Smooth muscle cell (in vitro differentiated cells): Measurements from ENCODE around the gene TNFSF15. TPM values are rescaled to one million over a fixed set of nuclear protein-coding genes. Genes with fewer than 3 reads are reported as not detected.

Experiments
- DNase-seq: peaks from one replicate; lab custom pipeline; 2025; ENCODE audit not compliant: unreplicated experiment; lab: John Stamatoyannopoulos, UW
- H2AFZ ChIP-seq: fragments of 200-600 bp; sonication (generic); 2 replicates; pipeline ENCODE4 v1.6.0; 2016; ENCODE audit warnings: antibody characterized with exemption, low read depth, mild to moderate bottlenecking
- H3F3A ChIP-seq: fragments of 200-600 bp; sonication (generic); 2 replicates; pipeline ENCODE4 v1.6.0; 2017; ENCODE audit warnings: antibody characterized with exemption, low read depth
- H3K27ac ChIP-seq: fragments of 200-600 bp; sonication (generic); 2 replicates; pipeline ENCODE4 v1.5.1; 2016; ENCODE audit warnings: low read depth, mild to moderate bottlenecking
- H3K27me3 ChIP-seq: fragments of 200-600 bp; sonication (generic); 2 replicates; pipeline ENCODE4 v1.6.1; 2016; ENCODE audit warnings: low read depth, mild to moderate bottlenecking
- H3K36me3 ChIP-seq: fragments of 200-600 bp; sonication (generic); 2 replicates; pipeline ENCODE4 v1.5.1; 2016; ENCODE audit warnings: low read depth
- H3K4me1 ChIP-seq: fragments of 200-600 bp; sonication (generic); 2 replicates; pipeline ENCODE4 v1.5.1; 2016; ENCODE audit warnings: low read depth
- H3K4me2 ChIP-seq: fragments of 200-600 bp; sonication (generic); 2 replicates; pipeline ENCODE4 v1.6.0; 2016; ENCODE audit warnings: mild to moderate bottlenecking
- H3K4me3 ChIP-seq: fragments of 200-600 bp; sonication (generic); 2 replicates; pipeline ENCODE4 v1.5.1; 2016; ENCODE audit warnings: mild to moderate bottlenecking
- H3K79me2 ChIP-seq: fragments of 200-600 bp; sonication (generic); 2 replicates; pipeline ENCODE4 v1.6.0; 2016; ENCODE audit warnings: low read depth, mild to moderate bottlenecking
- H3K9ac ChIP-seq: fragments of 200-600 bp; sonication (generic); 2 replicates; pipeline ENCODE4 v1.6.0; 2016; ENCODE audit warnings: low read depth
- H3K9me3 ChIP-seq: fragments of 200-600 bp; sonication (generic); replicated peaks from 2 replicates; pipeline ENCODE4 v1.5.1; 2016; ENCODE audit warnings: low read depth
- H4K20me1 ChIP-seq: fragments of 200-600 bp; sonication (generic); 2 replicates; pipeline ENCODE4 v1.6.0; 2016; ENCODE audit warnings: low read depth
- CTCF ChIP-seq: fragments of 200-600 bp; sonication (generic); IDR thresholded peaks from 2 replicates; pipeline ENCODE4 v1.5.1; 2017; ENCODE audit warnings: borderline replicate concordance, mild to moderate bottlenecking, antibody characterized with exemption; ENCODE audit not compliant: insufficient read depth, poor library complexity, severe bottlenecking
- WGBS: methylation state at CpG from one replicate; pipeline ENCODE4 v1.1.7; 2016; ENCODE audit warnings: low lambda C conversion rate; 5-methylcytosine and 5-hydroxymethylcytosine counted together
- polyA plus RNA-seq: library from polyadenylated mRNA; unstranded; fragments of >200 nt; fragmentation: Nextera tagmentation; extraction: Ambion mirVana; gene quantifications from 2 replicates; pipeline ENCODE4 v1.2.1, GENCODE V29; 2016
- total RNA-seq: library from RNA; depleted of rRNA; stranded (reverse); fragments of >200 nt; gene quantifications from 2 replicates; pipeline ENCODE4 v1.2.3, GENCODE V29; 2014

TNFSF15 gene
- total and polyA plus RNA-seq, 2 experiments from 2014 or later: 2.3 to 5.5 TPM

GRCh38 chr9:114824110-114824509 lies 18.3 kb upstream of the TNFSF15 start:
- Histone ChIP-seq H3K9me3 (no peaks in the 10 kb centered on the region), H3K27me3 (no peaks in the 10 kb centered on the region), H3K4me3 (no peak overlapping the region), H3K9ac (no peak overlapping the region), H3K27ac (no peak overlapping the region), H4K20me1 (no peaks in the 10 kb centered on the region), H3K36me3 (no peaks in the 10 kb centered on the region), H3F3A (no peaks in the 10 kb centered on the region), H2AFZ (no peak overlapping the region), H3K79me2 (no peaks in the 10 kb centered on the region), H3K4me1 (no peaks in the 10 kb centered on the region), H3K4me2 (no peak overlapping the region)
- DNase-seq: no peak
- 14% methylated on average over 1 of the region's 1 CpG for WGBS
- no peak for TF ChIP-seq CTCF

- H3K27me3 ChIP-seq: no peaks in the 10 kb centered on the region
- no peak overlapping the region for H3K4me3 ChIP-seq
- no peak overlapping the region for H2AFZ ChIP-seq
- DNase-seq: no peak
- no peak overlapping the region for H3K9ac ChIP-seq
- no peak overlapping the region for H3K27ac ChIP-seq
- H3K4me1 ChIP-seq: no peaks in the 10 kb centered on the region
- no peaks in the 10 kb centered on the region for H3K79me2 ChIP-seq
- no peaks in the 10 kb centered on the region for H3K36me3 ChIP-seq
- no peaks in the 10 kb centered on the region for H3F3A ChIP-seq
- no peak overlapping the region for H3K4me2 ChIP-seq
- no peaks in the 10 kb centered on the region for H4K20me1 ChIP-seq
- TF ChIP-seq CTCF: no peak
- no peaks in the 10 kb centered on the region for H3K9me3 ChIP-seq
- 91% methylated on average over 1 of the region's 1 CpG for WGBS
Measured at GRCh38 chr9:114823441-114823840, 17.6 kb upstream of the TNFSF15 start.

- Histone ChIP-seq H4K20me1 (no peaks in the 10 kb centered on the region), H3K4me3 (no peak overlapping the region), H3K27ac (no peak overlapping the region), H3K79me2 (no peaks in the 10 kb centered on the region), H3F3A (no peaks in the 10 kb centered on the region), H3K36me3 (no peaks in the 10 kb centered on the region), H3K9me3 (no peaks in the 10 kb centered on the region), H3K4me1 (no peaks in the 10 kb centered on the region), H3K9ac (no peak overlapping the region), H3K4me2 (no peak overlapping the region), H3K27me3 (no peaks in the 10 kb centered on the region), H2AFZ (no peak overlapping the region)
- DNase-seq: no peak
- no peak for TF ChIP-seq CTCF
- WGBS: 80% methylated on average over 2 of the region's 2 CpGs
Measured at GRCh38 chr9:114822708-114823107, 16.9 kb upstream of the TNFSF15 start.

- H3K9ac ChIP-seq: no peak overlapping the region
- H3K27ac ChIP-seq: no peak overlapping the region
- WGBS: 95% methylated on average over 8 of the region's 8 CpGs
- H2AFZ ChIP-seq: no peak overlapping the region
- no peak overlapping the region for H3K4me2 ChIP-seq
- no peaks in the 10 kb centered on the region for H3K36me3 ChIP-seq
- no peak for DNase-seq
- H3K9me3 ChIP-seq: no peaks in the 10 kb centered on the region
- H4K20me1 ChIP-seq: no peaks in the 10 kb centered on the region
- no peaks in the 10 kb centered on the region for H3K79me2 ChIP-seq
- H3K27me3 ChIP-seq: no peaks in the 10 kb centered on the region
- H3K4me3 ChIP-seq: no peak overlapping the region
- no peaks in the 10 kb centered on the region for H3K4me1 ChIP-seq
- no peak for TF ChIP-seq CTCF
- no peaks in the 10 kb centered on the region for H3F3A ChIP-seq
Measured at GRCh38 chr9:114820776-114821501, 15.1 kb upstream of the TNFSF15 start.
